ENCODE results near the gene GPRIN3.

Gene GPRIN3

DNA sequence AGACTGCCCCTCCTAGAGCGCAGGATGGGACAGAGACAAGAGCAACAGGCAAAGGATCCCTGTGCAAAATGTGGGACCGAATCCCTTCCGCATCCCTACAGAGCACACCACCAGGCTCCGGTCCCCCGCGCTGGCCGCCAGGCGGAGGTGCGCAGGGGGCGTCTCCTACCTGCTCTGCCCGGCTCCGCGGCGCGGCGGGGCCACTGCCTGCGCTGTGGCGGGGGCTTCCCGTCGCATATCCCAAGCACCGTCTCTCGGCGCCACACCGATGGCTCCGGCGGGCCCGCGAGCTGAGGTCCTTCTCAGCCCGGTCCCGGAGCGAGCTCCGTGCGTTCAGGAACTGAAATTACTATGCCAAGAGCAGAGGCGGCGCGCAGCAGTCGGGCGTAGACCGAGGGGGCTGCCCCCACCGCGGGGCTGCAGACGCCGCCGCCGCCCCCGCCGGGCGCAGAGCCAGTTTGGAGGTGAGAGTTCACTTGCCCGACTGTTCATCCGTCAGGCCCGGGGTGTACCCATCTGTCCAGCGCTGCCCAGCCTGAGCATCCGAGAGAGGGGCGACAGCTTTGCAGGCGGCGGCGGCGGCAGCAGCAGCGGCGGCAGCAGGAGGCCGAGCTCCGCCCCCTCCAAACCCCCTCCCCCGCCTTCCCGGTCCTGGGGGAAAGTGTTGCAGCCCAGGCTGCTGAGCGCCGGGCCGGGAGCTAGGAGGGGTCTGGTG, at the start of gene GPRIN3:
GPRIN3 (minus strand) TSS at position 355 of the 715 bp plus-strand sequence. CDS start 57,690 bp downstream, outside the sequence.
- in situ Hi-C loops (cut with MboI; ENCODE audit: low pct_unique_long_range_greater_than_20kb, low sequenced_read_pairs, unreplicated experiment), result no loop called here
- TF ChIP-seq, protein P1, sequence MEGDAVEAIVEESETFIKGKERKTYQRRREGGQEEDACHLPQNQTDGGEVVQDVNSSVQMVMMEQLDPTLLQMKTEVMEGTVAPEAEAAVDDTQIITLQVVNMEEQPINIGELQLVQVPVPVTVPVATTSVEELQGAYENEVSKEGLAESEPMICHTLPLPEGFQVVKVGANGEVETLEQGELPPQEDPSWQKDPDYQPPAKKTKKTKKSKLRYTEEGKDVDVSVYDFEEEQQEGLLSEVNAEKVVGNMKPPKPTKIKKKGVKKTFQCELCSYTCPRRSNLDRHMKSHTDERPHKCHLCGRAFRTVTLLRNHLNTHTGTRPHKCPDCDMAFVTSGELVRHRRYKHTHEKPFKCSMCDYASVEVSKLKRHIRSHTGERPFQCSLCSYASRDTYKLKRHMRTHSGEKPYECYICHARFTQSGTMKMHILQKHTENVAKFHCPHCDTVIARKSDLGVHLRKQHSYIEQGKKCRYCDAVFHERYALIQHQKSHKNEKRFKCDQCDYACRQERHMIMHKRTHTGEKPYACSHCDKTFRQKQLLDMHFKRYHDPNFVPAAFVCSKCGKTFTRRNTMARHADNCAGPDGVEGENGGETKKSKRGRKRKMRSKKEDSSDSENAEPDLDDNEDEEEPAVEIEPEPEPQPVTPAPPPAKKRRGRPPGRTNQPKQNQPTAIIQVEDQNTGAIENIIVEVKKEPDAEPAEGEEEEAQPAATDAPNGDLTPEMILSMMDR (IDR thresholded peaks at IDR 0.05; ENCODE audit: extremely low read depth, insufficient read depth, missing control alignments), result no peak
- DNase-seq (ENCODE audit: low spot score), result peak; percentile 44

DNA sequence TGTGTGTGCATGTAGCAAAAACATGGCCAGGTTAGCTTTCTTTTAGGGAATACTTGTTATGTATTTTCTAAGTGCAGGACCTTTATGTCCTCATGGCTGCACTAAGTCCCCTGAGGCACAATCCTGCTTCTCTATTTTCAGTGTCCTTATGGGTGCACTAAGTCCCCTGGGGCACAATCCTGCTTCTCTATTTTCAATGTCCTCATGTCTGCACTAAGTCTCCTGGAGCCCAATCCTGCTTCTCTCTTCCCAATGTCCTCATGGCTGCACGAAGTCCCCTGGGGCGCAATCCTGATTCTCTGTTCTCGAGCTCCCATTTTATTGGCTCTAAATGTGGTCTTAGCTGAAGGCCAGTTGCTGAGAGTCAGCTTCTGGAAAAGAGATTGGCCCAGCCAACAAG, 49.7 kb upstream of the GPRIN3 start:
- no peak for DNase-seq (ENCODE audit: low spot score)
- TF ChIP-seq, protein P1 (IDR thresholded peaks at IDR 0.05; ENCODE audit: extremely low read depth, insufficient read depth, missing control alignments), result no peak
- in situ Hi-C loops (cut with MboI; ENCODE audit: low pct_unique_long_range_greater_than_20kb, low sequenced_read_pairs, unreplicated experiment), result no loop called here

DNA sequence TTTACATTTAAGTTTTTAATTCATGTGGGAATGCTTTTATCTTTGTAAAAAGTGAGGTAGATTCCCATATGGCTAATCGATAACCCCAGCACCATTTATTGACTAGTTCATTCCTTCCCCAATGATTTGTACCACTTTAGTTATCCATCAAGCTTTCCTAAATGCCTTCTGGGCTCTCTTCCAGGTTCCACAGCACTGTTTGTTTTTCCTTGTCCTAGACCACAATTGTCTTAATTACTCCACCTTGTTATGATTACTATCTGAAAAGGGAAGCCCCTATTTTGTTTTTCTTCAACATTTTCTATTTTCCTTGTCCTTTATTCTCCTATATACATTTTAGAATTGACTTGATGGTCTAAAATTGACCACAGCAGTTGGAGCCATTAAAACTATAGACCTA, 48.5 kb upstream of the GPRIN3 start:
- TF ChIP-seq, protein P1 (IDR thresholded peaks at IDR 0.05; ENCODE audit: extremely low read depth, insufficient read depth, missing control alignments), result no peak
- in situ Hi-C loops (cut with MboI; ENCODE audit: low pct_unique_long_range_greater_than_20kb, low sequenced_read_pairs, unreplicated experiment), result no loop called here
- no peak for DNase-seq (ENCODE audit: low spot score)

DNA sequence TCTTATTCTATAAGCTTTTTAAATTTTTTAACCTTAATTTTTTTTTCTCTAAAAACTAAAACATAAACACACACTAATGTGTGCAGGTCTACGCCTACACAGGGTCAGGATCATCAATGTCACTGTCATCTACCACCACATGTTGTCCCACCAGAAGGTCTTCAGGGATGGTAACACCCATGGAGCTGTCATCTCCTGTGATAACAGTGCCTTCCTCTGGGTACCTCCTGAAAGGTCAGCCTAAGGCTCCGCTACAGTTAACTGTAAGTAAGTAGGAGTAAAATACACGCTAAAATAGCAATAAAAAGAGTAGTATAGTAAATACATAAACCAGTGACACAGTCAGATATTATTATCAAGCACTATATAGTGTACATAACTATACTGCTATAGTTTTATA, 45.9 kb upstream of the GPRIN3 start:
- no peak for DNase-seq (ENCODE audit: low spot score)
- TF ChIP-seq, protein P1 (IDR thresholded peaks at IDR 0.05; ENCODE audit: extremely low read depth, insufficient read depth, missing control alignments), result no peak
- in situ Hi-C loops (cut with MboI; ENCODE audit: low pct_unique_long_range_greater_than_20kb, low sequenced_read_pairs, unreplicated experiment), result no loop called here

DNA sequence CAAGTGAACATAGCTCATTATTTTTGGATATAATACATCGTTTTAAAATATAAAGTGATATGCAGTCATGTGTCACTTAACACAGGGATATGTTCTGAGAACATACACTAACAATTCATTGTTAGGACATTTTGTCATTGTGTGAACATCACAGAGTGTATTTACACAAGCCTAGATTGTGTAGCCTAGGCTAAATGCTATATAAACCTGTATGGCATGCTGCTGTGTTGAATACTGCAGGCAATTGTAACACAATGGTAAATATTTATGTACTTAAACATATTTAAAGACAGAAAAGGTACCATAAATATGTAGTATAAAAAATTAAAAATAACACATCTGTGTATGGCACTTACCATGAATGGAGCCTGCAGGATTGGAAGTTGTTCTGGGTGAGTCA, 44.9 kb upstream of the GPRIN3 start:
- DNase-seq (ENCODE audit: low spot score), result no peak
- in situ Hi-C loops (cut with MboI; ENCODE audit: low pct_unique_long_range_greater_than_20kb, low sequenced_read_pairs, unreplicated experiment), result no loop called here
- TF ChIP-seq, protein P1 (IDR thresholded peaks at IDR 0.05; ENCODE audit: extremely low read depth, insufficient read depth, missing control alignments), result no peak

DNA sequence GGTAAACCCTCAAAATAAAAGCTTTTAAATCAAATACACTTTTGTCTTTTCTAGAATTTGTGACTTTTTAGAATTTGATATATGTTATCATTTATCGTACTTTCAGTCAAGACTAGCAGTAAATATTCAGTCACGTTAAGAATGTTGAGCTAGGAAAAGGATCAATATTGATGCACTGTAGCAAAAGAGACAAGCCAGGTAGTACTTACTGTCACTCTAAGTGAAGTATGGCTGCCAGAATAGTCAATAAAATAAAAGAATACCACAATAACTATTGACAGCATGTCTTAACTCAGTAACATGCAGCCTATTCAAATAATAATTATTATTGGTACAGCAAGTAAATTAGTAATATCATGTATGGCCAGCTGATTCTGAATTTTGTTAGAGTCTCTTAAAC, 43.6 kb upstream of the GPRIN3 start:
- in situ Hi-C loops (cut with MboI; ENCODE audit: low pct_unique_long_range_greater_than_20kb, low sequenced_read_pairs, unreplicated experiment), result no loop called here
- TF ChIP-seq, protein P1 (IDR thresholded peaks at IDR 0.05; ENCODE audit: extremely low read depth, insufficient read depth, missing control alignments), result no peak

More for the DNA sequence above, 43.6 kb upstream of the GPRIN3 start:
- no peak for DNase-seq (ENCODE audit: low spot score)
